Lower lobe of right lung (tissue), 2 donors: ENCODE measurements around the gene ADAMTS12. TPM values are rescaled to one million over a fixed set of nuclear protein-coding genes. Genes with fewer than 3 reads are reported as not detected.

Experiments
- ATAC-seq, 2 donors: fragments of 200-7000 bp; cut with Tn5 transposase; one replicate each; pipeline ENCODE4 v1.9.1; 2020 to 2022; ENCODE audit warnings: mild to moderate bottlenecking in 2 of 2, moderate library complexity in 2 of 2
- DNase-seq: peaks from one replicate; pipeline ENCODE4 v3.0.0-alpha.2; 2020
- H3K27ac ChIP-seq: fragments of 200-600 bp; one replicate; pipeline ENCODE4 v1.8.0; 2022
- H3K27me3 ChIP-seq: fragments of 200-600 bp; one replicate; pipeline ENCODE4 v1.8.0; 2022; ENCODE audit warnings: low read depth
- H3K36me3 ChIP-seq: fragments of 200-600 bp; one replicate; pipeline ENCODE4 v1.8.0; 2022; ENCODE audit warnings: mild to moderate bottlenecking
- H3K4me1 ChIP-seq: fragments of 200-600 bp; one replicate; pipeline ENCODE4 v1.8.0; 2022
- H3K4me3 ChIP-seq: fragments of 200-600 bp; one replicate; pipeline ENCODE4 v1.8.0; 2022; ENCODE audit warnings: mild to moderate bottlenecking
- H3K9me3 ChIP-seq: fragments of 200-600 bp; one replicate; pipeline ENCODE4 v1.8.0; 2022
- intact Hi-C: fragments of 100-400 bp; cut with DNase I; formaldehyde crosslinking; loops from one replicate; pipeline ENCODE4 v1.11.0; 2022
- total RNA-seq: library from RNA; stranded (reverse); fragmentation: NEBNext Ultra II Directional; extraction: Animal tissue kit (Norgen Biotek cat#: 25700); gene quantifications from one replicate; pipeline ENCODE4 v1.2.1, GENCODE V29; 2021
- TF ChIP-seq, protein P1 (sequence below): fragments of 200-600 bp; IDR thresholded peaks from one replicate; pipeline ENCODE4 v1.8.0; 2022; ENCODE audit warnings: antibody characterized with exemption, mild to moderate bottlenecking
- donor health status: DM: no; HTN: yes; CAD: no; lungs with severe emphysema.

The ADAMTS12 gene
- total RNA-seq, 1 donor from 2014 or later, result 7.6 TPM

DNA sequence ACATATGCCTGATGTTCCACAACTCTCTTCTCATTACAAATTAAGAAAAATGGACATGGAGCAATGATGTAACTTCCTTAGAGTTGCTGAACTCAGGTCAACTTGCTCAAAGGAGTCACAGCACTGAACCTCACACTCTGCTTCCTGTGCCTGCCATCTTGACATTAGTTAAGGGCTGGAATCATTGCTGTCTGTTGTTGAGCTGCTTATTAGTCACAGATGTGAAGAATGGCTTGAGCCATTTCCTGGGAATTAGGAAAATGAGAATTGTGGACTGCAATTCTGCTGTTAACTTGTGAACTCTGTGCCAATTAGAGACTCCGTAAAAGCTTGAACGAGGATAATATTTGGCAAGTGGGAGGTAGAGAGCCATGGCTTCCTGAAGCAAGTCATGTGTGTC is 212.0 kb downstream of the ADAMTS12 start:
- TF ChIP-seq, protein P1, sequence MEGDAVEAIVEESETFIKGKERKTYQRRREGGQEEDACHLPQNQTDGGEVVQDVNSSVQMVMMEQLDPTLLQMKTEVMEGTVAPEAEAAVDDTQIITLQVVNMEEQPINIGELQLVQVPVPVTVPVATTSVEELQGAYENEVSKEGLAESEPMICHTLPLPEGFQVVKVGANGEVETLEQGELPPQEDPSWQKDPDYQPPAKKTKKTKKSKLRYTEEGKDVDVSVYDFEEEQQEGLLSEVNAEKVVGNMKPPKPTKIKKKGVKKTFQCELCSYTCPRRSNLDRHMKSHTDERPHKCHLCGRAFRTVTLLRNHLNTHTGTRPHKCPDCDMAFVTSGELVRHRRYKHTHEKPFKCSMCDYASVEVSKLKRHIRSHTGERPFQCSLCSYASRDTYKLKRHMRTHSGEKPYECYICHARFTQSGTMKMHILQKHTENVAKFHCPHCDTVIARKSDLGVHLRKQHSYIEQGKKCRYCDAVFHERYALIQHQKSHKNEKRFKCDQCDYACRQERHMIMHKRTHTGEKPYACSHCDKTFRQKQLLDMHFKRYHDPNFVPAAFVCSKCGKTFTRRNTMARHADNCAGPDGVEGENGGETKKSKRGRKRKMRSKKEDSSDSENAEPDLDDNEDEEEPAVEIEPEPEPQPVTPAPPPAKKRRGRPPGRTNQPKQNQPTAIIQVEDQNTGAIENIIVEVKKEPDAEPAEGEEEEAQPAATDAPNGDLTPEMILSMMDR, result no peak
- no peak for ATAC-seq
- no peak overlapping the region for H3K4me3 ChIP-seq
- H3K4me1 ChIP-seq, result no peaks in the 10 kb centered on the region
- intact Hi-C loops, result no loop called here
- no peaks in the 10 kb centered on the region for H3K9me3 ChIP-seq
- no peak overlapping the region for H3K27ac ChIP-seq
- no peaks in the 10 kb centered on the region for H3K27me3 ChIP-seq
- H3K36me3 ChIP-seq, result no peaks in the 10 kb centered on the region
- DNase-seq, result no peak

DNA sequence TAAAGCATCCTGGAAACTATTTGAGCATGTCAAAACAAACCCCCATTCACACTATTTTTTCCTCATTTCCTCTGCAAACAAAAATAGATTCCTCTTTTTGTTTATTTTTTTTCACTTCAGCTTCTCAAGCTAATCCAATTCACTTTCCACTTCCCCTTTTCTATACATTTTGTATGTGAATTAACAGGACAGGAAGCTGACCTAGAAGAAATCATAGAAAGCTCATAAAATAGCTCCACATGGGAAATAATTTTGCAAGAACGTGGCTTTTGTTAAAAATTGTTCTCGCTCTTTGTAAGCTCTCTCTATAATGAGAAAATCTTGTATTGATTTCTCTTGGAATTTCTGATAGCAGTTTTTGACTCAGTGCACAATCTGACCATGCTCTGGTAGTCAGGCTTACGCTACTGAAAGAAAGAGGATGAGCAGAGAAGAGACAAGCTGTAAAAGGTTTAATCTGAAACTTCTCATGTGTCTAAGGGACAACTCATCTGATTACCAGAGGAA is 215.8 kb downstream of the ADAMTS12 start:
- DNase-seq (no peak), ATAC-seq (no peak)
- H3K4me1 ChIP-seq, result no peaks in the 10 kb centered on the region
- H3K27ac ChIP-seq, result no peak overlapping the region
- H3K9me3 ChIP-seq, result no peaks in the 10 kb centered on the region
- no peaks in the 10 kb centered on the region for H3K27me3 ChIP-seq
- no peak overlapping the region for H3K4me3 ChIP-seq
- no peaks in the 10 kb centered on the region for H3K36me3 ChIP-seq
- intact Hi-C loops, result no loop called here
- TF ChIP-seq, protein P1, result no peak

GRCh38 chr5:33671700-33672291 is 220.0 kb downstream of the ADAMTS12 start:
- no peaks in the 10 kb centered on the region for H3K27me3 ChIP-seq
- TF ChIP-seq, protein P1, result no peak
- H3K4me3 ChIP-seq, result no peak overlapping the region
- no peaks in the 10 kb centered on the region for H3K9me3 ChIP-seq
- DNase-seq, result no peak
- no peaks in the 10 kb centered on the region for H3K4me1 ChIP-seq
- no peak overlapping the region for H3K27ac ChIP-seq
- intact Hi-C loops, result no loop called here
- ATAC-seq, result peak in 1 of 2 donors; percentile 30
- no peaks in the 10 kb centered on the region for H3K36me3 ChIP-seq

DNA sequence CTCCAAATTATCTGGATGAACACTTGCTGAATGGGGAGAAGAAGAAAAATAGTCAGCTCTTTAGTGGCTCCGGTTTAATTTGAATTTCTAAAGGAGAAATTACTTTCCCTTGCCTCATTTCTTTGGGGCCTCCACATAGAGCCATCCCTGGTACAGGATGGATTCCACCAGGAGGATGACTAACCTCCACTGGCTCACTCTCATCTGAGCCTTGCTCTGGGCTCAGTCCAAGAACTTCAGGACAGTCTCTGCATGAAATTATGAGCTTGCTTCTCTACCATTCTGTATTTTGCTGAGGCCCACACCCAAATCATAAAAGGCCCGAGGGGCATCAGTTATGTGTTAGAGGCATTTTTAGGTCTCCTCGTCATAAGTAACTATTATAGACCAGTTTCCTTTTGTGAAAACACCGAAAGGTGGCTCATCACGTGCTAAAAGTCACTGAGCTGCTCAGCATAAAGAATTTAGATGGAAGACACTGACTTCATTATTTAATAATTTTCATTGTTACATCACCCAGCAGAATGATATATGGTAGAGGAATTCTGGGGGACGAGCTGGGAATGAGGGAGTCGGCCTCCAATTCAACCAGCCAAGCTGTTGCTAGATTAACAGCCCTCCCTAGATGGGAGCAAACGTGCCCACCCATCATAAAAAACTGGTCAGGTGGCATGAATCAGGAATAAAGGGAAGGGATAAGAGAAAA is 228.9 kb downstream of the ADAMTS12 start:
- Histone ChIP-seq H3K27me3 (no peaks in the 10 kb centered on the region), H3K27ac (no peak overlapping the region), H3K9me3 (no peaks in the 10 kb centered on the region), H3K4me1 (no peaks in the 10 kb centered on the region), H3K36me3 (no peaks in the 10 kb centered on the region), H3K4me3 (no peak overlapping the region)
- ATAC-seq (no peak), DNase-seq (no peak)
- TF ChIP-seq, protein P1, result no peak
- intact Hi-C loops, result no loop called here

DNA sequence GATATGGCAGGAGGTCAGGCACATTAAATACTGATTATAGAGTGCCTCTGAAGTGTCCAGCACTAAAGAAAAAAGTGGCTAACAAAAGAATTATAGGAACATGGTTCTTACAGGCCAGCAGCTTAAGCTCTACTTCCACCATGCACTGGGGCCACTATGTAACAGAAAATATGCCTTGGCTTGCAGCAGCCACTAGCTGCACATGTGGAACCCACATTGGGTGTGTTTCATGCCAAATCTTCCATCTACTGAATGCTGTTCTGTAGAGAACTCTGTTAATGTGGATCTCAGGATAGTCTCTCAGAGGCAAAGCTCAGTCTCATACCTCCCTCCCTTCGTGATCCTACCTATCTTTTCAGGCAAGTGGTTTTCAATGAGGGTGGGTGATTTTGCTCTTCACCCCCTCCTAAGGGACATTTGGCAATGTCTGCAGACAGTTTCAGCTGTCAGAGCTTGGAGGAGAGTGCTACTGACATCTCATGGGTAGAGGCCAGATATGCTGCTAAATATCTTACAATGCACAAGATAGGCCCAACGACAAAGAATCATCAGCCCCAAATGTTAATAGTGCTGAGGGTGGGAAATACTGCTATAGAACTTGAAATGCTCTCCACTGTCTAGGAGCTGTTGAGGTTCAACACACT is 232.1 kb downstream of the ADAMTS12 start:
- Histone ChIP-seq H3K9me3 (no peaks in the 10 kb centered on the region), H3K27ac (no peak overlapping the region), H3K4me3 (no peak overlapping the region), H3K36me3 (no peaks in the 10 kb centered on the region), H3K4me1 (no peaks in the 10 kb centered on the region), H3K27me3 (no peaks in the 10 kb centered on the region)
- TF ChIP-seq, protein P1, result no peak
- no peak for DNase-seq
- intact Hi-C loops, result no loop called here
- ATAC-seq, result no peak
